GM19023 (cell line): ENCODE measurements around the gene KLHL36.
"Not testable (repeated sequence)": the region's sequence is repeated elsewhere in the genome, so short reads cannot be mapped to it uniquely, and the experiment has no call there.

Experiments
- ATAC-seq: cut with Tn5 transposase; IDR thresholded peaks from one replicate; pipeline ENCODE4 v1.9.1; 2021; ENCODE audit warnings: mild to moderate bottlenecking, moderate library complexity; ENCODE audit not compliant: unreplicated experiment

The KLHL36 gene

DNA sequence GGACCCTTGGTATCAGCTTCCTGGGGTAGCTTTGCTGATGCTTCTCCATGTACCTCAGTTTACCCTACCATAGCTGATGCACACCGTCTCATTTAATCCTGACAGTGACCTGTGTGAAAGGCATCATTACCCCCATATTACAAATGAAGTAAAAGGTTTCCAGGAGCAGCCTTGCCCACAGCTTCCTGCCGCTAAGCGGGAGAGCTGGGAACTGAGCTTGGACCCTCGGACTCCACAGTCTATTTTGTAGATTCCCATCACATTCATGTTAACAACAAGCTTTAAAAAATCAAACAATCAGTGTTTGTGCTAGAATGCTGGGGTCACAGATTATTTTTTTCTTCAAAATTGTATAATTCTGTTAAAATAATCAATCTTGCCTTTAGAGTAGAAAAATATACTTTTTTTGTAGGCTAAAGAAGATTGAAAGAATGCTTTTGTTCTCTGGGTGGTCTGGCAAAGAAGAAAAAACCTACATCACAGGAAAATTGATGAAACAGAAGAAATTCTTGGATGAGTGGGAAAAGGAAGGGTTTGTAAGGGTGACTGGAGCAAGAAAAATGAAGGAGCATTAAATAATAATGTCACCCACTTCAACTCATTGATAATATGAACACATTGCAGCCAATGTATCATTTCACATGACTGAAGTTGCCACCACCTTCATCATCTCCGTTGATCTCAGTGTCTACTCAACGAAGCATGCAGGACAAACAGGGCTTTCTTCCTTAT, 41.9 kb downstream of the KLHL36 start:
- ATAC-seq = no peak

DNA sequence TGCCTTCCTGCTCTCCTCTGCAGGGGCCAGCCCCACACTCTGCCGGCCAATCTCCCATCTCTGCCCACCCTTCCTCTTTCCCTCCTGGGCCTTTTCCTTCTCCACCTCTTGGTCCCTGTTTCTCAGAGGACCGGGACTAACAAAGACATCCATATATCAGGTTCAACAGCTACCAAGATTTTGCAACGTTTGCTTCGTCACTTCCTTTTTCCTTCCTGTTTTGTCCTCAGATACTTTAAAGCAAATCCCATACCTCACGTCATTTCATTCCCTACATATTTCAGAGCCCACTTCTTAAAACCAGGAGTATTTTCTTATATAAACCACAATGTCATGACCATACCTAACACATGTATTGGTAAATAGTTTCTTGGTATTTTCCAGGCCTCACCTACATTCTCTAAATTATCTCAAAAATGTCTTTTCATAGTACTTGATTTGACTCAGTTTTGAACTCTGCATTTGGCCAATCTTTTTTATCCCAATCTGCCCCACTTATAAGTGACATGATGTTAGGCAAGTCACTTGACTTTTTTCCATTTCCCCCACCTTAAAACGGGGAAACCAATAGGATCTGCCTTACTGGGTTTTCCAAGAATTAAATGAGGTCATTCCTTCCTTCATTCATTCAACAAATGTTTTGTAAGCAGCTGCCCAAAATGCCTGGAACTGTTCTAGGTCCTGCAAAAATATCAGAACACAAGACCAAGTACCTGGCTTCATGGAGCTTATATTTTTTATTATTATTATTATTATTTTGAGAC, 44.3 kb downstream of the KLHL36 start:
- ATAC-seq = no peak

- not testable (repeated sequence) for ATAC-seq
Measured at GRCh38 chr16:84693869-84694268, 45.6 kb downstream of the KLHL36 start.

GRCh38 chr16:84694980-84695379, 46.7 kb downstream of the KLHL36 start:
- ATAC-seq = no peak

GRCh38 chr16:84699147-84699711, 50.9 kb downstream of the KLHL36 start:
- ATAC-seq = no peak

DNA sequence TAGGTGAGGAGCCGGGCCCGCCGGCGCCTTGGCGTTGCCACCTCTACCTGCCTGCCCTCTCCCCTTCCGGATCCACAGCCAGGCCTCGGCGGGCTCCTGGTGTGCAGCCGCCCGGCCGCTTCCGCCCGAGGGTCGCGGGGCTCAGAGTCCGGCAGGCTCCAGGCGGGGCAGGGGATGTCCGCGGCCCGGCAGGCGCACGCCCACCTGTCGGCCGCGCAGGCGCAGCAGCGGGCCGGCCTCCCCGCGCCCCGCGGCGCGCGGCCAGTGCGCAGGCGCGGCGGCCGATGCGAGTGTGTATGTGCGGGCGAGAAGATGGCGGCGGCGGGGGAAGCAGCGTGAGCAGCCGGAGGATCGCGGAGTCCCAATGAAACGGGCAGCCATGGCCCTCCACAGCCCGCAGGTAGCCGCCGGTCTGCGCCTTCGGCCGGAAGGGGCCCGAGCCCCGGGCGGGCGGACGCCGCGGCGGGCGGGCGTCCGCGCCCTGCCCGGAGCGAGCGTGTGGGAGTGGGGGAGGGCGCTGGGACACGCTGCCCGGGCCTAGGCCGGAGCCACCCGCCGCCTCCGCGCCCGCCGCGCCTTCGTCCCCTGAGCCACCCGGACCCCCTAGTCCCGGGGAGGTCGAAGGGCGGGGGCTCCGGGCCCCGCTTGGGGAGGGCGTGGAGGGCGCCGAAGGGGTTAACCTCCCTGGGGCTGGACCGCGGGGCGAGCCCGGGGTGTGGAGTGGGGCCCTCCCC, 51.6 kb downstream of the KLHL36 start, which contains the start of gene USP10:
TSS of gene USP10 (plus strand) at position 289 of the 734 bp plus-strand sequence. CDS start at position 380, 91 bp downstream.
- peak; percentile 81 for ATAC-seq

GRCh38 chr16:84700446-84701300, 52.4 kb downstream of the KLHL36 start:
- peak; percentile 47 for ATAC-seq

- no peak for ATAC-seq
Measured at GRCh38 chr16:84703681-84704080, 55.4 kb downstream of the KLHL36 start.

DNA sequence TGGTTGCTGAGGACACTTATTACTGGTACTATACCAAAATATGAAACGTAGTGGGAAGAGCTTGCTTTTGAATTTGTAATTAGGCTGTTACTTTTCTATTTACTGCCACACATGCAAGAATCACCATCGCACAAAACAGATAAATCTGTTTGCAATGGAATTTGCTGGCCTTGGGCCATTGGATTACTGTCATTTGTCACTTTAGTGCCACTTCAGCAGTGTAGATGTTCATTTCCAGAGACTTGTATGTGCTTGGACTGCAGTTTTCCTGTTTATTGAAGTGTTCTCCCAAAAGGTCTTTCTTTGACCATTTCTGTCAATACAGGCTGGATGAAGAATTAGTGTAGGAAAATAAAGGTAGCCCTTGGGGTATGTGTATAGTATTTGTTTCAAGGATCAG, 55.9 kb downstream of the KLHL36 start:
- ATAC-seq = no peak

GRCh38 chr16:84706856-84707255, 58.5 kb downstream of the KLHL36 start:
- no peak for ATAC-seq

GRCh38 chr16:84709609-84710008, 61.3 kb downstream of the KLHL36 start:
- ATAC-seq = no peak

GRCh38 chr16:84710686-84711085, 62.4 kb downstream of the KLHL36 start:
- ATAC-seq = no peak
